CD14-positive monocyte (primary cell): ENCODE data around the gene ZBTB44. TPM values are rescaled to one million over a fixed set of nuclear protein-coding genes. Genes with fewer than 3 reads are reported as not detected.

Experiments
- DNase-seq, 3 donors: peaks; one replicate each; pipeline ENCODE4 v3.0.0-alpha.2; 2011 to 2022
- H2AFZ ChIP-seq: 2 replicates; pipeline ENCODE4 v1.6.0; 2012; ENCODE audit warnings: mild to moderate bottlenecking, low read depth, low read length, inconsistent platforms; ENCODE audit not compliant: insufficient read depth, poor library complexity, severe bottlenecking
- H3K27ac ChIP-seq, 2 donors: 1 replicate in 1 of 2; 2 replicates in 1 of 2; pipeline ENCODE4 v1.5.1; 2012 to 2013; ENCODE audit warnings: low read length in 2 of 2, control low read depth in 1 of 2, inconsistent platforms in 1 of 2, low read depth in 1 of 2, mild to moderate bottlenecking in 1 of 2
- H3K27me3 ChIP-seq, 2 donors: one replicate each; pipeline versions ENCODE4 v1.6.0 to v1.6.1; 2011 to 2013; ENCODE audit warnings: low read length in 2 of 2; ENCODE audit not compliant: control insufficient read depth in 2 of 2, insufficient read depth in 2 of 2
- H3K36me3 ChIP-seq, 2 donors: replicated peaks in 1 of 2; 1 replicate in 1 of 2; 2 replicates in 1 of 2; pipeline versions ENCODE4 v1.5.1 to v1.6.1; 2012 to 2013; ENCODE audit warnings: low read length in 2 of 2, control low read depth in 1 of 2, inconsistent platforms in 1 of 2, mild to moderate bottlenecking in 1 of 2; ENCODE audit not compliant: insufficient read depth in 2 of 2, control insufficient read depth in 1 of 2
- H3K4me1 ChIP-seq, 2 donors: 1 replicate in 1 of 2; 2 replicates in 1 of 2; pipeline versions ENCODE4 v1.5.1 to v1.6.1; 2012 to 2013; ENCODE audit warnings: low read length in 2 of 2, control low read depth in 1 of 2, inconsistent platforms in 1 of 2, mild to moderate bottlenecking in 1 of 2, moderate library complexity in 1 of 2; ENCODE audit not compliant: insufficient read depth in 2 of 2, control insufficient read depth in 1 of 2
- H3K4me2 ChIP-seq: replicated peaks from 2 replicates; pipeline ENCODE3; 2012; ENCODE audit warnings: low read length, moderate library complexity, mild to moderate bottlenecking; ENCODE audit not compliant: poor library complexity, severe bottlenecking; ENCODE audit errors: extremely low read depth
- H3K4me3 ChIP-seq, 3 experiments: fragments of 200-600 bp in 1 of 3; sonication (generic) in 1 of 3; replicated peaks in 1 of 3; 1 replicate in 2 of 3; 2 replicates in 1 of 3; pipeline ENCODE4 v1.5.1; 2011 to 2013; ENCODE audit warnings: low read length in 3 of 3, mild to moderate bottlenecking in 3 of 3, control low read depth in 2 of 3, low read depth in 2 of 3, inconsistent platforms in 1 of 3, moderate library complexity in 1 of 3
- H3K79me2 ChIP-seq: 2 replicates; pipeline ENCODE4 v1.6.0; 2012; ENCODE audit warnings: mild to moderate bottlenecking, control low read depth, inconsistent platforms, low read length, moderate library complexity; ENCODE audit not compliant: insufficient read depth
- H3K9ac ChIP-seq: 2 replicates; pipeline ENCODE4 v1.6.0; 2017; ENCODE audit warnings: low read length, mild to moderate bottlenecking; ENCODE audit not compliant: insufficient read depth, poor library complexity, severe bottlenecking
- H3K9me3 ChIP-seq, 2 donors: replicated peaks in 1 of 2; 1 replicate in 1 of 2; 2 replicates in 1 of 2; pipeline versions ENCODE4 v1.5.1 to v1.6.1; 2012 to 2013; ENCODE audit warnings: low read length in 2 of 2, control low read depth in 1 of 2; ENCODE audit not compliant: control insufficient read depth in 1 of 2, insufficient read depth in 1 of 2
- H4K20me1 ChIP-seq: 2 replicates; pipeline ENCODE4 v1.6.0; 2012; ENCODE audit warnings: mild to moderate bottlenecking, low read length, control low read depth, moderate library complexity; ENCODE audit not compliant: insufficient read depth
- H3K27ac Mint-ChIP-seq, 7 donors: one replicate each; pipeline ENCODE4 v1.8.0; 2020; ENCODE audit warnings: mild to moderate bottlenecking in 7 of 7, mixed read lengths in 7 of 7, moderate library complexity in 6 of 7, inconsistent platforms in 2 of 7
- H3K27me3 Mint-ChIP-seq, 3 donors: one replicate each; pipeline ENCODE4 v1.8.0; 2021 to 2022; ENCODE audit warnings: low read depth in 3 of 3, mild to moderate bottlenecking in 3 of 3, mixed read lengths in 3 of 3, moderate library complexity in 3 of 3, inconsistent platforms in 1 of 3
- H3K36me3 Mint-ChIP-seq, 2 donors: one replicate each; pipeline ENCODE4 v1.8.0; 2020; ENCODE audit warnings: mixed read lengths in 2 of 2, inconsistent platforms in 1 of 2, mild to moderate bottlenecking in 1 of 2
- H3K4me1 Mint-ChIP-seq: one replicate; pipeline ENCODE4 v1.8.0; 2020; ENCODE audit warnings: mild to moderate bottlenecking, mixed read lengths
- H3K4me3 Mint-ChIP-seq, 2 donors: one replicate each; pipeline ENCODE4 v1.8.0; 2020; ENCODE audit warnings: mild to moderate bottlenecking in 2 of 2, mixed read lengths in 2 of 2, moderate library complexity in 1 of 2
- H3K9me3 Mint-ChIP-seq, 7 donors: one replicate each; pipeline ENCODE4 v1.8.0; 2020 to 2022; ENCODE audit warnings: mixed read lengths in 7 of 7, mild to moderate bottlenecking in 6 of 7, moderate library complexity in 6 of 7, inconsistent platforms in 2 of 7
- CTCF ChIP-seq: fragments of 200-600 bp; IDR thresholded peaks from one replicate; pipeline ENCODE4 v1.8.0; 2022; ENCODE audit warnings: antibody characterized with exemption, mild to moderate bottlenecking
- whole genome bisulfite sequencing: methylation state at CpG from one replicate; pipeline ENCODE4 v1.1.5; 2013; ENCODE audit warnings: missing lambda C conversion rate; ENCODE audit not compliant: insufficient coverage; 5-methylcytosine and 5-hydroxymethylcytosine counted together
- intact Hi-C, 2 donors: fragments of 100-400 bp; cut with micrococcal nuclease; formaldehyde crosslinking; loops; one replicate each; pipeline versions ENCODE4 v1.15.0 to v1.15.1; 2023
- polyA plus RNA-seq, 3 donors: library from polyadenylated mRNA; depleted of rRNA in 1 of 3; unstranded in 2 of 3; stranded (reverse) in 1 of 3; fragments of 300-500 nt in 2 of 3; fragments of >200 nt in 1 of 3; fragmentation: Illumina TruSeq in 2 of 3; gene quantifications; 1 replicate in 2 of 3; 2 replicates in 1 of 3; pipeline ENCODE4 v1.2.3, GENCODE V29; 2012 to 2021

Gene ZBTB44
- polyA plus RNA-seq, 3 donors = 2.4 to 21.3 (median 2.7) TPM

- no peaks in the 10 kb centered on the region for H4K20me1 ChIP-seq
- H3K4me2 ChIP-seq = no peak overlapping the region
- H3K27me3 Mint-ChIP-seq = peaks cover 0 to 3% (median 2%) of the 10 kb centered on the region in 3 donors
- H2AFZ ChIP-seq = no peak overlapping the region
- TF ChIP-seq CTCF = no peak
- no peak overlapping the region for H3K27ac ChIP-seq
- intact Hi-C loops = no loop called here
- no peaks in the 10 kb centered on the region for H3K79me2 ChIP-seq
- H3K4me1 Mint-ChIP-seq = no peaks in the 10 kb centered on the region
- H3K36me3 Mint-ChIP-seq = no peaks in the 10 kb centered on the region
- no peak overlapping the region for H3K9ac ChIP-seq
- no peaks in the 10 kb centered on the region for H3K36me3 ChIP-seq
- no peaks in the 10 kb centered on the region for H3K27me3 ChIP-seq
- DNase-seq = no peak
- H3K27ac Mint-ChIP-seq = no peak overlapping the region
- H3K9me3 Mint-ChIP-seq = peaks cover 25 to 77% (median 50%) of the 10 kb centered on the region in 7 donors
- H3K4me3 ChIP-seq = no peak overlapping the region
- H3K9me3 ChIP-seq = peaks cover 20 to 33% of the 10 kb centered on the region in 2 donors
- H3K4me3 Mint-ChIP-seq = no peak overlapping the region
- H3K4me1 ChIP-seq = no peaks in the 10 kb centered on the region
Observed at GRCh38 chr11:130358398-130358797, 43.7 kb upstream of the ZBTB44 start.

DNA sequence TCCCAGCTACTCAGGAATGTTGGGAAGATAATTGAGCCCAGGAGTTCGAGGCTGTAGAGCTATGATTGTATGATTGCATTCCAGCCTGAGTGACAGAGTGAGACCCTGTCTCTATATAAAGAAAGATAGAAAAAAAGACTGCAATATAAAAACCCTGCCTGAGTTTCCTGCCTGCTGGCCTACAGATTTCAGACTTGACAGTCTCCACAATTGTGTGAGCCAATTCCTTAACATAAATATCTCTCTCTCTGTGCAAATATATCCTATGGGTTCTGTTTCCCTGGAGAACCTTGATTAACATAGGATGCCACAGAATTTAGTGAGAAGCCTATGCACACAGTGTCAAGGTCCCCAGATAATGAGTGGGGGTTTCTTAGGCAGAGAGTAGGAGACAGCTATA, 32.5 kb upstream of the ZBTB44 start:
- intact Hi-C loops = no loop called here
- Mint-ChIP-seq H3K4me3 (no peak overlapping the region), H3K4me1 (no peaks in the 10 kb centered on the region)

More for the DNA sequence above, 32.5 kb upstream of the ZBTB44 start:
- H3K27me3 Mint-ChIP-seq = peaks cover 0 to 3% (median 0%) of the 10 kb centered on the region in 3 donors
- Histone ChIP-seq H3K27ac (no peak overlapping the region), H3K9me3 (no peaks in the 10 kb centered on the region), H4K20me1 (no peaks in the 10 kb centered on the region), H3K27me3 (no peaks in the 10 kb centered on the region), H3K36me3 (no peaks in the 10 kb centered on the region), H3K4me2 (no peak overlapping the region), H3K4me1 (no peaks in the 10 kb centered on the region), H3K79me2 (no peaks in the 10 kb centered on the region), H3K9ac (no peak overlapping the region), H2AFZ (no peak overlapping the region), H3K4me3 (no peak overlapping the region)
- H3K9me3 Mint-ChIP-seq = peaks cover 2 to 13% (median 6%) of the 10 kb centered on the region in 7 donors
- H3K36me3 Mint-ChIP-seq = no peaks in the 10 kb centered on the region
- H3K27ac Mint-ChIP-seq = no peak overlapping the region
- no CpG with 5 or more reads among the region's 1 CpG for WGBS
- TF ChIP-seq CTCF = no peak
- no peak for DNase-seq
